PC-3 (cell line): ENCODE data around the gene ZNF710. TPM values are rescaled to one million over a fixed set of nuclear protein-coding genes. Genes with fewer than 3 reads are reported as not detected.
A peak's percentile ranks its signal among the peaks of the same experiment; 100 is the strongest.

ENCODE experiments used
- ATAC-seq: fragments of 200-7000 bp; cut with Tn5 transposase; 2 replicates; pipeline ENCODE4 v1.9.1; 2020; ENCODE audit warnings: mild to moderate bottlenecking, moderate library complexity
- BruUV-seq: library from RNA; stranded (reverse); fragments of 400-500 nt; replicated peaks from 2 replicates; lab custom pipeline; 2021; lab: Mats Ljungman, UMichigan
- CTCF ChIA-PET: fragments of 300-600 bp; sonication (Branson Sonifier 250); formaldehyde crosslinking; loops from one replicate; lab custom pipeline; 2022; ENCODE audit warnings: antibody characterized with exemption; lab: Charles Lee
- POLR2A ChIA-PET: fragments of 300-600 bp; sonication (Branson Sonifier 250); formaldehyde crosslinking; loops from one replicate; lab custom pipeline; 2022; ENCODE audit warnings: antibody characterized with exemption; ENCODE audit not compliant: unreplicated experiment; lab: Charles Lee
- DNase-seq: peaks from one replicate; pipeline ENCODE4 v3.0.0-alpha.2; 2015
- H2AFZ ChIP-seq: fragments of 300-600 bp; sonication (generic); 2 replicates; pipeline ENCODE4 v1.6.0; 2016; ENCODE audit warnings: antibody characterized with exemption, low read length
- H3F3A ChIP-seq: fragments of 300-600 bp; sonication (generic); one replicate; pipeline ENCODE4 v1.6.0; 2017; ENCODE audit warnings: antibody characterized with exemption, low read length, control low read depth, mild to moderate bottlenecking; ENCODE audit not compliant: unreplicated experiment
- H3K27ac ChIP-seq: fragments of 300-600 bp; sonication (generic); 2 replicates; pipeline ENCODE4 v1.5.1; 2016; ENCODE audit warnings: mild to moderate bottlenecking, low read length
- H3K27me3 ChIP-seq: fragments of 300-600 bp; sonication (generic); 2 replicates; pipeline ENCODE4 v1.6.1; 2016; ENCODE audit warnings: low read length, mixed read lengths
- H3K36me3 ChIP-seq: fragments of 300-600 bp; sonication (generic); 2 replicates; pipeline ENCODE4 v1.6.1; 2016; ENCODE audit warnings: low read depth, mixed run types, low read length, mixed read lengths
- H3K4me1 ChIP-seq: fragments of 300-600 bp; sonication (generic); 2 replicates; pipeline ENCODE4 v1.5.1; 2016; ENCODE audit warnings: low read length; ENCODE audit not compliant: insufficient read depth
- H3K4me2 ChIP-seq: fragments of 300-600 bp; sonication (generic); 2 replicates; pipeline ENCODE4 v1.6.0; 2016; ENCODE audit warnings: low read length
- H3K4me3 ChIP-seq: fragments of 300-600 bp; sonication (generic); 2 replicates; pipeline ENCODE4 v1.5.1; 2016; ENCODE audit warnings: mild to moderate bottlenecking, low read length, mixed read lengths
- H3K79me2 ChIP-seq: fragments of 300-600 bp; sonication (generic); 2 replicates; pipeline ENCODE4 v1.6.1; 2017; ENCODE audit warnings: low read length, mixed read lengths
- H3K9ac ChIP-seq: fragments of 300-600 bp; sonication (generic); 2 replicates; pipeline ENCODE4 v1.6.0; 2016; ENCODE audit warnings: mild to moderate bottlenecking, low read length
- H3K9me2 ChIP-seq: fragments of 300-600 bp; sonication (generic); replicated peaks from 2 replicates; pipeline ENCODE4 v1.6.1; 2016; ENCODE audit warnings: mixed run types, low read length, mixed read lengths
- H3K9me3 ChIP-seq: fragments of 300-600 bp; sonication (generic); 2 replicates; pipeline ENCODE4 v1.6.1; 2016; ENCODE audit warnings: low read length, mixed read lengths
- H4K20me1 ChIP-seq: fragments of 300-600 bp; sonication (generic); 2 replicates; pipeline ENCODE4 v1.6.1; 2016; ENCODE audit warnings: low read length, mixed read lengths
- CTCF ChIP-seq: fragments of 300-600 bp; sonication (generic); conservative IDR thresholded peaks from 2 replicates; pipeline ENCODE4 v1.5.1; 2017; ENCODE audit warnings: antibody characterized with exemption, low read depth, mild to moderate bottlenecking, low read length
- EZH2 ChIP-seq: fragments of 300-600 bp; sonication (generic); IDR thresholded peaks from one replicate; pipeline ENCODE4 v1.6.1; 2017; ENCODE audit warnings: antibody characterized with exemption, mild to moderate bottlenecking, low read length; ENCODE audit not compliant: unreplicated experiment
- EZH2phosphoT487 ChIP-seq: fragments of 300-600 bp; sonication (generic); IDR thresholded peaks from 2 replicates; pipeline ENCODE4 v1.6.1; 2018; ENCODE audit warnings: mild to moderate bottlenecking, antibody characterized with exemption, low read length, borderline replicate concordance
- intact Hi-C: fragments of 100-400 bp; cut with micrococcal nuclease; formaldehyde crosslinking; loops from 2 replicates; pipeline ENCODE4 v1.9.0; 2023
- total RNA-seq: library from RNA; depleted of rRNA; stranded (reverse); fragments of >200 nt; gene quantifications from 2 replicates; pipeline ENCODE4 v1.2.3, GENCODE V29; 2014

Gene ZNF710
- total RNA-seq, 1 experiment from 2014 or later = 12.9 TPM

GRCh38 chr15:89964232-89964954 lies 36.7 kb upstream of the ZNF710 start:
- Histone ChIP-seq H3K79me2 (no peaks in the 10 kb centered on the region), H3K4me1 (no peaks in the 10 kb centered on the region), H3K36me3 (no peaks in the 10 kb centered on the region), H3K4me2 (no peak overlapping the region), H2AFZ (no peak overlapping the region), H3K9me2 (no peaks in the 10 kb centered on the region), H3K9me3 (no peaks in the 10 kb centered on the region), H4K20me1 (no peaks in the 10 kb centered on the region), H3K4me3 (no peak overlapping the region), H3F3A (no peaks in the 10 kb centered on the region), H3K27me3 (no peaks in the 10 kb centered on the region), H3K9ac (no peak overlapping the region), H3K27ac (no peak overlapping the region)
- CTCF ChIA-PET = no interaction called here
- TF ChIP-seq EZH2phosphoT487 (no peak), CTCF (no peak), EZH2 (no peak)
- DNase-seq = no peak
- POLR2A ChIA-PET = no interaction called here
- intact Hi-C loops = no loop called here
- no TSS peak for BruUV-seq
- ATAC-seq = no peak

GRCh38 chr15:89967881-89968280 lies 33.2 kb upstream of the ZNF710 start:
- intact Hi-C loops = no loop called here
- Histone ChIP-seq H3K27ac (no peak overlapping the region), H3F3A (no peaks in the 10 kb centered on the region), H4K20me1 (no peaks in the 10 kb centered on the region), H3K79me2 (no peaks in the 10 kb centered on the region), H3K9me3 (no peaks in the 10 kb centered on the region), H3K4me3 (no peak overlapping the region), H3K9ac (no peak overlapping the region), H3K27me3 (no peaks in the 10 kb centered on the region), H3K4me2 (no peak overlapping the region), H3K36me3 (no peaks in the 10 kb centered on the region; the same call in 1 of the 2 replicates), H2AFZ (no peak overlapping the region), H3K9me2 (no peaks in the 10 kb centered on the region), H3K4me1 (no peaks in the 10 kb centered on the region)
- POLR2A ChIA-PET = no interaction called here
- DNase-seq (no peak), ATAC-seq (no peak)
- CTCF ChIA-PET = no interaction called here
- TF ChIP-seq EZH2phosphoT487 = no peak
- TF ChIP-seq EZH2 = no peak
- TF ChIP-seq CTCF = no peak
- BruUV-seq = no TSS peak

GRCh38 chr15:89971592-89971997 lies 29.5 kb upstream of the ZNF710 start:
- Histone ChIP-seq H3K4me3 (no peak overlapping the region), H3K27ac (no peak overlapping the region), H3K4me2 (no peak overlapping the region), H4K20me1 (no peaks in the 10 kb centered on the region), H3F3A (no peaks in the 10 kb centered on the region), H3K27me3 (no peaks in the 10 kb centered on the region), H3K79me2 (no peaks in the 10 kb centered on the region), H3K9me2 (no peaks in the 10 kb centered on the region), H2AFZ (peak overlapping the region; percentile 34; the same call in 1 of the 2 replicates), H3K4me1 (no peaks in the 10 kb centered on the region), H3K9ac (no peak overlapping the region), H3K9me3 (no peaks in the 10 kb centered on the region), H3K36me3 (no peaks in the 10 kb centered on the region; the same call in 1 of the 2 replicates)
- POLR2A ChIA-PET = no interaction called here
- no TSS peak for BruUV-seq
- intact Hi-C loops = loop anchor here (1.0 kb wide), 1 partner anchor 73 kb away; no protein-coding TSS in a partner anchor
- CTCF ChIA-PET = interaction anchor here (0.6 to 1.7 kb wide), 4 partner anchors 31 to 100 kb away, joined by 3 to 6 read pairs (median 4); no protein-coding TSS in a partner anchor
- peak; percentile 97 for ATAC-seq
- DNase-seq = peak; percentile 79
- no peak for TF ChIP-seq EZH2phosphoT487
- no peak for TF ChIP-seq EZH2
- TF ChIP-seq CTCF = peak; percentile 79
